ENCODE measurements around the gene WDR33. TPM values are rescaled to one million over a fixed set of nuclear protein-coding genes. Genes with fewer than 3 reads are reported as not detected.

WDR33 gene
- total RNA-seq, 1 donor from 2014 or later, result 55.4 TPM

- no peaks in the 10 kb centered on the region for H3K27me3 ChIP-seq (ENCODE audit: low read depth)
- H3K9me3 ChIP-seq, result no peaks in the 10 kb centered on the region
- no peak overlapping the region for H3K27ac ChIP-seq
- TF ChIP-seq CTCF (IDR thresholded peaks at IDR 0.05), result no peak
- ATAC-seq (no peak), DNase-seq (no peak)
- no peaks in the 10 kb centered on the region for H3K36me3 ChIP-seq
- H3K4me1 ChIP-seq, result peaks cover 41% of the 10 kb centered on the region
- intact Hi-C loops (cut with DNase I), result no loop called here
- no peak overlapping the region for H3K4me3 ChIP-seq
These were observed 18.2 kb downstream of the WDR33 start for GRCh38 chr2:127792805-127793204.

GRCh38 chr2:127790694-127791529 is 20.1 kb downstream of the WDR33 start:
- ATAC-seq, result peak; percentile 47 to 76
- Histone ChIP-seq H3K4me3 (no peak overlapping the region), H3K27ac (no peak overlapping the region), H3K27me3 (ENCODE audit: low read depth) (no peaks in the 10 kb centered on the region), H3K4me1 (peaks cover 27% of the 10 kb centered on the region), H3K36me3 (no peaks in the 10 kb centered on the region), H3K9me3 (no peaks in the 10 kb centered on the region)
- intact Hi-C loops (cut with DNase I), result no loop called here
- TF ChIP-seq CTCF (IDR thresholded peaks at IDR 0.05), result no peak
- no peak for DNase-seq

GRCh38 chr2:127786048-127786809 is 24.7 kb downstream of the WDR33 start:
- no peak for DNase-seq
- H3K36me3 ChIP-seq, result peaks cover 4% of the 10 kb centered on the region
- no peak overlapping the region for H3K4me3 ChIP-seq
- ATAC-seq, result no peak
- TF ChIP-seq CTCF (IDR thresholded peaks at IDR 0.05), result no peak
- intact Hi-C loops (cut with DNase I), result no loop called here
- H3K9me3 ChIP-seq, result no peaks in the 10 kb centered on the region
- H3K27me3 ChIP-seq (ENCODE audit: low read depth), result no peaks in the 10 kb centered on the region
- no peak overlapping the region for H3K27ac ChIP-seq
- H3K4me1 ChIP-seq, result peaks cover 20% of the 10 kb centered on the region

GRCh38 chr2:127784965-127785518 is 25.9 kb downstream of the WDR33 start:
- no peak for TF ChIP-seq CTCF (IDR thresholded peaks at IDR 0.05)
- DNase-seq (no peak), ATAC-seq (no peak)
- Histone ChIP-seq H3K27me3 (ENCODE audit: low read depth) (no peaks in the 10 kb centered on the region), H3K36me3 (peaks cover 4% of the 10 kb centered on the region), H3K27ac (no peak overlapping the region), H3K9me3 (no peaks in the 10 kb centered on the region), H3K4me3 (no peak overlapping the region), H3K4me1 (peaks cover 9% of the 10 kb centered on the region)
- intact Hi-C loops (cut with DNase I), result no loop called here

GRCh38 chr2:127783101-127783500 is 27.9 kb downstream of the WDR33 start:
- H3K27ac ChIP-seq, result no peak overlapping the region
- no peak for TF ChIP-seq CTCF (IDR thresholded peaks at IDR 0.05)
- intact Hi-C loops (cut with DNase I), result no loop called here
- peaks cover 4% of the 10 kb centered on the region for H3K36me3 ChIP-seq
- ATAC-seq (no peak), DNase-seq (no peak)
- no peaks in the 10 kb centered on the region for H3K27me3 ChIP-seq (ENCODE audit: low read depth)
- peaks cover 14% of the 10 kb centered on the region for H3K4me1 ChIP-seq
- no peak overlapping the region for H3K4me3 ChIP-seq
- H3K9me3 ChIP-seq, result no peaks in the 10 kb centered on the region
